WTC11 (cell line): ENCODE measurements around the gene MYL7.

Source experiments
- ATF6 ChIP-seq: sonication (generic); formaldehyde crosslinking; IDR thresholded peaks from 2 replicates; pipeline ENCODE4 v1.8.1; 2023; ENCODE audit warnings: mild to moderate bottlenecking, missing genetic modification reagents
- CBFB ChIP-seq: sonication (generic); formaldehyde crosslinking; IDR thresholded peaks from 2 replicates; pipeline ENCODE4 v1.8.1; 2022; ENCODE audit warnings: mild to moderate bottlenecking, low read depth, missing genetic modification reagents
- CREB1 ChIP-seq: sonication (generic); formaldehyde crosslinking; IDR thresholded peaks from 2 replicates; pipeline ENCODE4 v1.8.0; 2023; ENCODE audit warnings: mild to moderate bottlenecking, missing genetic modification reagents
- CTCF ChIP-seq: fragments of 200-600 bp; IDR thresholded peaks from 2 replicates; pipeline ENCODE4 v1.8.0; 2022; ENCODE audit warnings: antibody characterized with exemption
- E2F5 ChIP-seq: sonication (generic); formaldehyde crosslinking; IDR thresholded peaks from 2 replicates; pipeline ENCODE4 v1.8.1; 2022; ENCODE audit warnings: mild to moderate bottlenecking, moderate library complexity, missing genetic modification reagents
- ERG ChIP-seq: fragments of 250-450 bp; sonication (Bioruptor Pico); IDR thresholded peaks from 2 replicates; pipeline ENCODE4 v1.8.0; 2021; ENCODE audit warnings: mild to moderate bottlenecking
- SOX15 ChIP-seq: fragments of 250-450 bp; sonication (Bioruptor Pico); IDR thresholded peaks from 2 replicates; pipeline ENCODE4 v1.9.0; 2021; ENCODE audit warnings: mild to moderate bottlenecking
- SP1 ChIP-seq: sonication (generic); formaldehyde crosslinking; conservative IDR thresholded peaks from 2 replicates; pipeline ENCODE4 v1.8.1; 2022; ENCODE audit warnings: missing genetic modification reagents
- ZNF121 ChIP-seq: sonication (generic); formaldehyde crosslinking; IDR thresholded peaks from 2 replicates; pipeline ENCODE4 v1.8.0; 2023; ENCODE audit warnings: missing genetic modification reagents
- ZNF317 ChIP-seq: sonication (generic); formaldehyde crosslinking; IDR thresholded peaks from 2 replicates; pipeline ENCODE4 v1.8.1; 2023; ENCODE audit warnings: low read depth, mild to moderate bottlenecking, moderate library complexity, missing genetic modification reagents, borderline replicate concordance
- TF ChIP-seq, protein P1 (sequence below): sonication (generic); formaldehyde crosslinking; IDR thresholded peaks from 2 replicates; pipeline ENCODE4 v1.8.1; 2022; ENCODE audit warnings: mild to moderate bottlenecking, missing genetic modification reagents, moderate library complexity, borderline replicate concordance

DNA sequence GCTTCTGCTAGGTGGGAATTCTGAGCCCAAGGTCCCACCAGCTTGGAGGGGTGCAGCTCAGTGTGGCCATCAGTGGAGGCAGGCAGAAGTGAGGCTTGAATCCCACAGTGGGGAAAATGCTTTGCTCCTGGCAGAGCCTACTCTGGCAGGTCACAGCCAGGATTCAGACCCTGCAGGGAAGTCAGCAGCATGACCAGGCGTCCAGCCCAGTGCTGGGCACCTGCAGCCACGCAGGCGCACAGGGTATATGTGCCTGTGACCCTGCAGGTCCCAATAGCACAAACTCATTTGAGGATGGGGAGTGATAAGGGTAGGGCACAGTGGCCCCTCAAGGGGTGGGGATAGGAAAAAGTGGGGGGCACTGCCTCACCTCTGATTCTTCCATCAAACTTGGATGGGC lies 45.4 kb downstream of the MYL7 start:
- TF ChIP-seq CTCF (no peak), ZNF317 (CRISPR knock-in tag) (no peak), CBFB (CRISPR knock-in tag) (no peak), SP1 (no peak), CREB1 (CRISPR knock-in tag) (no peak), ZNF121 (CRISPR knock-in tag) (no peak), E2F5 (CRISPR knock-in tag) (no peak), ERG (CRISPR knock-in tag) (no peak), ATF6 (CRISPR knock-in tag) (no peak), SOX15 (CRISPR knock-in tag) (no peak)
- TF ChIP-seq, protein P1, sequence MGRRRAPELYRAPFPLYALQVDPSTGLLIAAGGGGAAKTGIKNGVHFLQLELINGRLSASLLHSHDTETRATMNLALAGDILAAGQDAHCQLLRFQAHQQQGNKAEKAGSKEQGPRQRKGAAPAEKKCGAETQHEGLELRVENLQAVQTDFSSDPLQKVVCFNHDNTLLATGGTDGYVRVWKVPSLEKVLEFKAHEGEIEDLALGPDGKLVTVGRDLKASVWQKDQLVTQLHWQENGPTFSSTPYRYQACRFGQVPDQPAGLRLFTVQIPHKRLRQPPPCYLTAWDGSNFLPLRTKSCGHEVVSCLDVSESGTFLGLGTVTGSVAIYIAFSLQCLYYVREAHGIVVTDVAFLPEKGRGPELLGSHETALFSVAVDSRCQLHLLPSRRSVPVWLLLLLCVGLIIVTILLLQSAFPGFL (CRISPR knock-in tag): no peak
